Ishikawa (cell line): Measurements from ENCODE around the gene F12.

ENCODE experiments used
- CEBPB ChIP-seq: IDR thresholded peaks from 2 replicates; pipeline ENCODE4 v1.6.1; 2012
- EGR1 ChIP-seq: IDR thresholded peaks from 2 replicates; pipeline ENCODE4 v1.6.1; 2012
- EP300 ChIP-seq: IDR thresholded peaks from 2 replicates; pipeline ENCODE4 v1.6.1; 2012; ENCODE audit warnings: borderline replicate concordance
- RAD21 ChIP-seq: IDR thresholded peaks from 2 replicates; pipeline ENCODE4 v1.6.1; 2012; ENCODE audit warnings: low read depth
- REST ChIP-seq: IDR thresholded peaks from 2 replicates; pipeline ENCODE4 v1.6.1; 2012; ENCODE audit warnings: low read depth, mild to moderate bottlenecking
- TAF1 ChIP-seq: IDR thresholded peaks from 2 replicates; pipeline ENCODE4 v1.6.1; 2012; ENCODE audit warnings: low read depth, mild to moderate bottlenecking
- TF ChIP-seq, protein P1 (sequence below): IDR thresholded peaks from 2 replicates; pipeline ENCODE4 v1.6.1; 2012

- TF ChIP-seq REST = no peak
- no peak for TF ChIP-seq TAF1
- no peak; the same call in 1 of the 2 replicates for TF ChIP-seq EP300
- TF ChIP-seq EGR1 = peak; percentile 85
- TF ChIP-seq, protein P1, sequence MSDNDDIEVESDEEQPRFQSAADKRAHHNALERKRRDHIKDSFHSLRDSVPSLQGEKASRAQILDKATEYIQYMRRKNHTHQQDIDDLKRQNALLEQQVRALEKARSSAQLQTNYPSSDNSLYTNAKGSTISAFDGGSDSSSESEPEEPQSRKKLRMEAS = no peak
- TF ChIP-seq RAD21 = peak; percentile 61
- no peak for TF ChIP-seq CEBPB
Measured at GRCh38 chr5:177455661-177456590, 46.6 kb upstream of the F12 start.
